GM04504 (cell line): ENCODE data around the gene ELK1.
A peak's percentile ranks its signal among the peaks of the same experiment; 100 is the strongest.

Experiments used
- DNase-seq: peaks from one replicate; pipeline ENCODE4 v3.0.0-alpha.2; 2012; ENCODE audit warnings: low read depth

The ELK1 gene

DNA sequence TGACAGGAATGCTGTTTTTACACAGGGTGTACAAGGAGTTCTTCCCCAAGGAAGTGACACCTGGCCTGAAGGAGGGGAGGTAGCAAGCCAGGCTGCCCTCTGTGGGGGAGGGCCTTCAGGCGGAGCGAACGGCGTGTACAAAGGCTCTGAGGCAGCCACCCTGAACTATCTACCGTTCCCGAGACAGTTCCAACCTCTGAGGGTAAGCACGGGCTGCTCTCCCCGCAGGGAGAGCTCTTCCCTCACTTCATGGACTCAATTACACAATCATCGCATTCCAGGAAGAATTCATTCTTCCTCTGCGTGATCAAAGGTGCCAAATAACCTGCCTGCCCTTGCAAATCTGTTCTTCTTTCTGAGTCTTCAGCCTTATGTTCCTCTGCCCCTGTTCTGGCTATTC lies 4.8 kb downstream of the ELK1 start:
- DNase-seq: no peak

DNA sequence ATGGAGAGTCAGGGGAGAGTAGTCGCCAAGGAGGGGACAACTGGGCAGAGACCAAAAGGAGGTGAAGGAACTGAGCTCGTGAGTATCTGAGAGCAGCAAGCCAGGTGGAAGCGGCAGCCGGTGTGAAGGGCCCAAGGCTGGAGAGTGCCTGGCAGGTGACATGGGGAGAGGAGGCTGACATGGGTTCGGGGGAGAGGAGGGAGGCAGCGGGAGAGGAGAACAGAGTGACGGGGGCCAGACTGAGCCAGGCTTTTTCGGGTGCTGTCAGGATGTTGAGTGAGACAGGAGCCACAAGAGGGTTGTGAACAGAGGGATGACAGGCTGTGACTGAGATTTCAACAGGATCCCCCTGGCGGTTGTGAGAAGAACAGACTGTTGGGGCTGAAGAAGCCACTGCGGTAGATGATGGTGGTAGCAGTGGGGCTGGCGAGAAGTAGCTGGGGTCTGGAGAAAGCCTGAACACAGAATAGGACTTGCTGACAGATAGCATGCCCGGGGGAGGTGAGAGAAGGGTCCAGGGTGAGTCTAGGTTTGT lies 5.7 kb downstream of the ELK1 start:
- DNase-seq: no peak

DNA sequence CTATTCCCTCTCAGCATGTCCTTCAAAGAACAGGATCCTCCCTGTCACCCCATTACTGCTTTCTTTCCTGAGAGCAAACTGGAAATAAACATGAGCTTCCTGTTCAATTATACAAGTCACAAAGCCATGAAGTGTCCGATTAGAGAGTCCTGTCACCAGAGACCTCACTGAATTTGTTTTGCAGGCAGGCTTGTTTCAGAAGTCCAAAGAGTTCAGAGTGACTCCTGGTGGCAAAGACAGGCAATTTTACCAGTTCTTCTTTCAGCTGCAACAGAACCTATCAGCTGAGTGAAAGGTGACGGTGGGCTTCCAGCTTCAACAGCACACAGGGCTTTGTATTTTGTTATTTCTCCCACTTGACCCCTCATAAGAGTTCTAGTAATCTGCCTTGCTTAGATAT lies 6.4 kb downstream of the ELK1 start:
- DNase-seq: no peak

DNA sequence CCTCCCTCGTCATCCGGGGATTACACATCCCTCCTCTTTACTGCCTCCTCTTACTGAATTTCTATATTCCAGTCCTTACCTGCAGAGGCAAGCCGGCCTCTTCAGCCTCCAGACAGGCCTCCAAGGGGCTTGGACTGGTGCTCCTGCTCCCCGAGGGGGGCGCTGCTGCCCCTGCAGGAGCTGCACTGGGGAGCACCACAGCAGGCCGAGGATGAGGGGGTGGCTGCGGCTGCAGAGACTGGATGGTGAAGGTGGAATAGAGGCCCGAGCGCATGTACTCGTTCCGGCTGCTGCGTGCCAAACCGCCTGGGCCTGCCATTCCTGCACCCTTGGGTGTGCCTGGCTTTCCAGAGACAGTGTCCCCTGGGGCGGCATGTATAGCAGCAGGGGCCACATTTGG lies 11.5 kb downstream of the ELK1 start:
- no peak for DNase-seq

DNA sequence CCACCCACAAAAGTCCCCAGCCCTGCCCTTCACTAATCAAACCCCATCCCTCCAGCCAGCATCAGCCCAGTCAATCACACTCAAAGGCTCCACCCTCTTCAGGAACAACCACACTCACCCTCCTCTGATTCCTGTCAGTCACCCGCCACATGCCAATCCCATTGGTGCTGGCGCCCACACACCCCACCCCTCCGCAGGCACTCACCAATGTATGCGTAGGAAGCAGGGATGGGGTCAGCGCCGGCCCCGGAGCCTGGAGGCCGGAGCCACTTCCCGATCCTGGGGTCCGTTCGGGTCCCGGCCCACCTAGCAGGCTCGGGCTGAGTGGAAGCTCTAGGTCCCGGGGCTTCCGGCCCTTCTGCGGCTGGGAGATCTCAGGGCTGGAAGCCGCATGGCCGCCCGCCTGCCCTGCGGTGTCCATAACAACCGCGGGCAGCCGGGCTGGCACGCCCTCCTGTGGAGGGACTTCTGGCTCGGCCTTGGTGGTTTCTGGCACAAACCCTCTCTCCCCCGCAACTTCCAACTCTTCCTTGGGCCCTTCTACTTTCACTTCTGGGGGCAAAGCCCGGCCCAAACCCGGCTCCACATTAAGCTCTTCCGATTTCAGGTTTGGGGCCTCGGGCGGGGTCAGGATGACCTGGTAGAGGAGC lies 12.7 kb downstream of the ELK1 start:
- no peak for DNase-seq

DNA sequence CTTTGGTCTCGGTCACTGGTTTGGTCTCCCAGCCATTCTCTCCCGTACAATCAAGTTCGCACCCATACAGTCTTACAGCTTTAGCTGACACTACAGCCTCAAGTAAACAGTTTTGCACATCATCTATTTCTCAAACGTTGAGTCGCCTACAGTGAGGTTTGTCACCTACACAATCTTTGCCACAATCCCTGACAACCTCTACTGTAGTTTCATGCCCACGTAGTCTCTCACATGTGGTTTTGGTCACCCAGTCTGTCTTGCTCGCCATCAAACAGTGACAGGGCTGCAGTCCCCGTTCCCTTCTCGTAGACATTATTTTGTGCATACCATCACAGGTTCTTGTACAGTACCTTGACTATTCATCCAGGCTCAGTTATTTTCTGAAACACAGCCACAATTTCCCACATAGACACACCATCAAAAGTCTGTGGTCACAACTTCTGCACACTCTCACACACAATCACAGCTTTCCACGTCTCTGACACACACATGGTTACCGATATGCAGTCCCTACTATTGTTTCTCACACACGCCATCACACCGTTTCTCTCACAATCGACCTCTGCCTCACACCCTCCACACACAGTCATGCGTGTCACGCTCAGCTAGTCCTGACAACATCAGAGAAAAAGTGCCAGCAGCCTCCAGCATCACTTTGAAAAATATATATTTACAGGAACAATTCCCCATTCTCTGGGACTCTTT lies 15.3 kb downstream of the ELK1 start:
- no peak for DNase-seq

DNA sequence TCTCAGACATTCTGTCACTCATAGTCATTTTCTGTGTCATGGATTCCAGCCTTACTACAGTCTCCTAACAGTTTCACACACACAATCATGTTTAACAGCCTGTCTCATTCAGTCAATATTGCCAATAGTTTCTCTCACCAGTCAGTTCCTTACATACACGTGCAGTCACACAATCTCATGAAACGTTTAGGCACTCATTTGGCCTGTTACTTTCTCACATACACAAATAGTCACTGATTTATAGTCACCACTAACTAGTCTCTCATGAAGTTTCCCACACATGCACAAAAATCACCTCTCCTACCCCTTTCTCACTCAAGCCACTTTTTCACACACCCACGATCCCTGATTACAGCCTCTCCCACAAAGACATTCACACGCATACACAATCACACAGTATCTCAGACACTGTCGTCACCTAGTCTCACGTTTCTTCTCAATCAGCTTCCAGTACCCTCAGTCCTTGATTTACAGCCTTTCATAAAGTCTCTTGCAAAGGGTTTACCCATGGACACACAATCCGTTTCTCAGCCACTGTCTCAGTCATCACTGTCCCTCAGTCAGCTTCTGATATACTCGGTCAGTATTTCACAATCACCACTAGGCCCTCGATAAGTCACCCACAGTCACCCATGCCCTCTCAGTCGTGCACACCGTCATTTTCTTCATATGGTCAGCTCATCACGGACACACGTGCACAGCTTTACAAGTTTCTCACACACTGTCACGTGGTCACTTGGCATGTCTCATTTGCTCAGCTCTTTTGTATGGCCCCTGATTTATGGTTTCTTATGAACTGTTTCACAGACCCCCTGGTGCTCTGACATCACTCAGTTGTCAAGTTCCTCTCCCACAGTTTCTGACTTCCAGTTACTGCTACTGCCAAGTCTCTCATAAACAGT lies 16.4 kb downstream of the ELK1 start:
- DNase-seq: no peak

DNA sequence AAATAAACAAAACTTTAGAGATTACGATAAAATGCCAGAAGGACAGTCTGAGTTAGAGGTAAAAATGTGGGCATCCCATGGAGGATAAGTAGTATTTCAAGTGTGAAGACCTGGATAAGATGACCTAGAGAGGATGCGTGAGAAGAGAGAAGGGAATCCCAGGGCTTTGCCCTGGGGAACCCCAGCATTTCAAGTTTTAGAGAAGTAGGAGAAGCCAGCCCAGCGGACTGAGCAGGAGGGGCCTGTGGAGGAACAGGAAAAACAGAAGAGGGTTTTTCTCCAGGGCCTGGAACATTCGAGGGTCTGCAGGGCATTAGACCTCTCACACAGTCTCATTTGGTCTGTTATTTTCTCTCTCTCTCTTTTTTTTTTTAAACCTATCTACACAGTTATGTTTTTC lies 17.7 kb downstream of the ELK1 start:
- no peak for DNase-seq

DNA sequence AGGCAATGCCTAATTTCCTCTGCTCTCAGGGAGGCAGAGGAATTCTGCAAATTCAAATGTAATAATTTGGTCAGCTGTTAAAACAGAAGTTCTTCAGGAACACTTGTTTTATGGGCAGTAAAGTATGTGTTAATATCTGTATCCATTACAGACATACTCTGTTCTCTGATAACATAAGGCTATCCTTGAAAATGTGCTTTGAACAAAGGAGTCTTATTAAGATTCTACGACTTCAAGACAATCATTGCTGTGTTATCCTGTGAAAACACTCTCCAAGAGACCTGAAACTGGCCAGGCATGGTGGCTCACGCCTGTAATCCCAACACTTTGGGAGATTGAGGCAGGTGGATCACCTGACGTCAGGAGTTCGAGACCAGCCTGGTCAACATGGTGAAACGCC lies 18.7 kb downstream of the ELK1 start:
- DNase-seq: no peak

DNA sequence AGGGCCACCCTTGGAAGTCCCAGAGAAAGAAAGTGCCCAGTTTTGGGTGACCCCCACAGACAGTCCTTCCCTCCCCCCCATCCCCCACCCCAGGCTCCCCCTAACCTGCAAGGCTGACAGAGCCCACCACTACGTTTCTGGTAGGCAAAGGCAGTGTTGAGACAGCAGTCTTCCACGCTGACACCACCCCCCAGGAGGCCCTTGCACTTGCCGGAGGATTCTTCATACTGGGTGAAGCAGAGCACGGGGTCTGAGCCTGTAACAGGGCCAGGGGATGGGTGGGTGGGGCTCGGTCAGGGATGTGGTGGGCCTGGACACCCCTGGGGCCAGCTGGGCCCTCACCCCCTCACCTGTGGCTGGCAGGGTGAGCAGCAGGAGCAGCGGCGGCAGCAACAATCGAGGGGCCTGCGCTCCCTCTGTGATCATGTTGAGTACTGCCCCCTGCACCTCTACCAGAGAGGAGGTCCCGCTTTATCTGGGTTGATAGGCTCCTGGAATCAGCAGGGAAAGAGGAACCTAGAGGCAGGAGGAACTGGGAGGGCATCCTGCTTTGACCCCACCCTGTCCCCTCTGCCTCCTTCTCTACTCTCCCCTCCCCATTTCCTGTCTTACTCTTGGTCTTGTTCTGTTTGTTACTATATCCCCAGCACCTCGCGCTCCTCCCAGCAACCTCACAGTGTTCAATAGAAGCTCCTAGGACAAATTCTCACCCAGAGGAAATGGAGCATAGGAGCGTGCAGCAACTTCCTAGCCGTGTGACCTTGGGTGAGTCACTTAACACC lies 20.8 kb downstream of the ELK1 start, which contains the start of gene CFP:
TSS of gene CFP (minus strand) at position 512 of the 782 bp plus-strand sequence. CDS start at position 426, 86 bp downstream.
- no peak for DNase-seq

DNA sequence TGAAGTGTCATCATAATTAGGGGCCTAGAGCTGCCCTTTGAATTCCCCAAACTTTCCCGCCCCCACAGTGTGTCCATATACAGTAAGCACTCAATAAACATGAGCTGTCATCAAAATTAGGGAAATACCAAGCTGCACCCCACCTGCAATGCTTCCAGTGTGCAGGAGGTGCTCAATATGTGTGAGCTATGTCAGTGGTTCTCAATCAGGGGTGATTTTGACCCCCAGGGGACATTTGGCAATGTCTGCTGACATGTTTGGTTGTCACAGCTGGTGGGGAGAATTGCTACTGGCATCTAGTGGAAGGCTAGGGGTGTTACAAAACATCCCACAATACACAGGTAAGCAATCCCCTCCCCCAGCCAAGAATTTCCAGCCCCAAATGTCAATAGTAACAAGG lies 21.4 kb downstream of the ELK1 start:
- DNase-seq: no peak

DNA sequence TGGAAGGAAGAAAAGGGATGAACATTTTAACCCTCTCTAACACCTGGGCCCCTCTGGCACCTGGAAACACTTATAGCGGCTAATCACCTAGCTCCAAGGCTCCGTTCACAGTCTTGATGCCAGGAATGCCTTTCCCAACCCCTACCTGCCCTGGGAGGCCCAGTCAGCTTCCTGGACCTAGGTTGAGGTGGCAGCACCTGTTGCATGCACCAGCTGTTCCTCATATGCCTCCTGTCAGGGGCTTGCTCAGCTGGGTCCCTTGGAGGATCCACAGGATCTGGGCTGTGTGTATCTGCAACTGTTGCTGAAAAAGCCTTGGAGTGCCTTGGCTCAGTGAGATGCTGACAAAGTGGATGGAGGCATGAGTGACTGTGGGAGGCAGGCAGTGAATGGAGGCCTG lies 25.0 kb downstream of the ELK1 start:
- no peak for DNase-seq

DNA sequence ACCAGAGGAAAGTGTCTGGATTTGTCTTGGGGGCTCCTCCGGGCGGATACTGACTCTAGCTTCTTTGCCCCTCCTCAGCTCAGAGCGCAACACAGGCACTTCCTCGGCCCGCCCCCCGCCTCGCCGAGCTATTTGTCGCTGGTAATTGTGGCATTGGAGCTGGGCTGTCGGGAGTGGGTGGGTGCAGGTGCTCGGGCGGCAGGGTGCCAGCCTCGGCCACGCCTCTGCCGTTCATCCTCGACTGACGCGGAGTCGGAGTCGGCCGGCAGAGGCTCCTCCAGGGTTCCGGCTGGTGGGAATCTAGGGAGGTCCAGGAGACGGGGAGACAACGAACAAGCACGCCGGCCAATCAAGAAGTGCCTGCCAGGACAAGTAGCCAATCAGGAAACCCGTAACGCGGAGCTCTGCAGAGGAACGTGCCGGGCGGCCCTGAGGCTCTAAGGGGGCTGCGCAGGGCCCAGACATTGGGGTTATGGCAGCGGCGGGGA lies 26.8 kb downstream of the ELK1 start:
- DNase-seq: peak; percentile 33

DNA sequence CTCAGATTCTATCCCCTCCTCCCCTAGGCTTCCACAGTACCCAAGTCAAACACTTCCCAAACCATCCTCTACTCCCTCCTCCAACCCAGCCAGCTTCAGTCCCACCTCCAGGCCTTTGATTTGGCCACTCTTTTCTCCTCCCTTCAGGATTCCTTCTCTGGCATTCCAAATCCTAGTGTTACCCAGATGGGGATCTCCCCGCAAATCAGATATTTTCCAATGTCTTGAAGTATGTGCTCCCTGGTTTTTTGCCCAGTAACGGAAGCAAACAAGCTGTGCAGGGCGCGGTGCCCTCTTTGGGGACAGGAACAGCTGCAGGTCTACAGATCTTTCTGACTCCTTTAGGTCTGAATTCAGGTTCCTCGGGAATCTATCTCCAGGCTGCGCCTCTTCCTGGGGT lies 28.5 kb downstream of the ELK1 start:
- no peak for DNase-seq

DNA sequence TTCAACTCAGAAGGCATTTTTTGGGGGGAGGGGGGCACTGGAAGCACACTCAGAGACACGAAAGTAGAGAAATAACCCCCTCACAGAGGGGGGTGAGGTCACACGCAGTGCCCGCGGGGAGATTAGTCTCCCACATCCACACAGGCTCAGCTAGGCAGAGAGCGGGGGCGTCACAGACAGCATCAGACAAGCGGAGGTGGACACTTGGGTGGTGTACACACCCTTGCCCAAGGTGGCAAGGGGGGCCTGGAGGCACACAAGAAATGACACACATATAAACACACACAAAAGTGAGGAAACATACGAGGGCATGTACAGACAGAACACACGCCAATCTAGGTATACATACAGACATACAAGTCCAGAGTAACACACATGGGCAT lies 30.1 kb downstream of the ELK1 start:
- DNase-seq: no peak

DNA sequence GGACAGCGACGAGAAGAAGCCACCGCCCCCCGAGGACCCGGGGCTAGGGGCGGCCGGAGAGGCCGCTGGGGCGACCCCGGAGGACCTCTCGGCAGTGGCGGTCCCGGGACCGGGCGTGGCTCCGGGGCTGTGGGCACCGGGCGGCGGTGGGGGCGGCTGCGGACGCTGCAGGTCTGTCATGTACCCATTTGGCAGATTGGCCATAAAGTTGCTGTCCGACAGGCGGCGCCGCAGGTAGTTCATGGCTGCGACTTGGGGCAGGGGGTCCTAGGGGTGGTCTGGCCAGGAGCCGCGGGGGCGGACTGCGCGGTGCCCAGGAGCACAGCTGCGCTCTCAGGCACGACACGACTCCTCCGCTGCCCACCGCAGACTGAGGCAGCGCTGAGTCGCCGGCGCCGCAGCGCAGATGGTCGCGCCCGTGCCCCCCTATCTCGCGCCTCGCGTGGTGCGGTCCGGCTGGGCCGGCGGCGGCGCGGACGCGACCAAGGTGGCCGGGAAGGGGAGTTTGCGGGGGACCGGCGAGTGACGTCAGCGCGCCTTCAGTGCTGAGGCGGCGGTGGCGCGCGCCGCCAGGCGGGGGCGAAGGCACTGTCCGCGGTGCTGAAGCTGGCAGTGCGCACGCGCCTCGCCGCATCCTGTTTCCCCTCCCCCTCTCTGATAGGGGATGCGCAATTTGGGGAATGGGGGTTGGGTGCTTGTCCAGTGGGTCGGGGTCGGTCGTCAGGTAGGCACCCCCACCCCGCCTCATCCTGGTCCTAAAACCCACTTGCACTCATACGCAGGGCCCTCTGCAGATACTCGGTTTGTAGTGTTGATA lies 30.7 kb downstream of the ELK1 start, which contains the start of gene SYN1:
TSS of gene SYN1 (minus strand) at position 372 of the 817 bp plus-strand sequence. CDS start at position 243, 129 bp downstream.
- DNase-seq: peak; percentile 28

DNA sequence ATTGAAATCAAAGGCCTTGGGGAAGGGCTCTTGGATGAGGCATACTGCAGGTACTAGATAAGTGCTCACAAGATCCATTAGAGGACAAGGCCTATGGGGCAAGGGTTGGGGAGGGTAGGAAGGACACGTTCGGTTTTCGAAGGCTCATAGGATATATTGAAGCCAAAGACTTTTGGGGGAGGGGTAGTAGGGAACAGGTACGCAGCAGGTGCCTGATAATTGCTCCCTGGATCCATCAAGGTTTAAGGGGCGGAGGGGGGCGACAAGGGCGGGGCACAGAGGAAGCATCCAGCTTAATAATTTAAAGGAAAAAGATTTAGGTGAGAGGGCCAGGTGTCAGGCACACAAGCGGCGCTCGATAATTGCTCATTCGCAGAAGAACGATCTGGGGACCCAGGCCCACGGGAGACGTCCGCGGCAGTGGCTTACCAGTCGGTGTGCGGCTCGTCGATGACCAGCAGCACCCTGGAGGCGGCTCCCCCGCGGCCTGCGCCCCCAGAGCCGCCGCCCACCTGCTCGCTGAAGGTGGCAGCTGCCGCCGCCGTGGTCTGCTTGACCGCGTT lies 31.4 kb downstream of the ELK1 start:
- no peak for DNase-seq

DNA sequence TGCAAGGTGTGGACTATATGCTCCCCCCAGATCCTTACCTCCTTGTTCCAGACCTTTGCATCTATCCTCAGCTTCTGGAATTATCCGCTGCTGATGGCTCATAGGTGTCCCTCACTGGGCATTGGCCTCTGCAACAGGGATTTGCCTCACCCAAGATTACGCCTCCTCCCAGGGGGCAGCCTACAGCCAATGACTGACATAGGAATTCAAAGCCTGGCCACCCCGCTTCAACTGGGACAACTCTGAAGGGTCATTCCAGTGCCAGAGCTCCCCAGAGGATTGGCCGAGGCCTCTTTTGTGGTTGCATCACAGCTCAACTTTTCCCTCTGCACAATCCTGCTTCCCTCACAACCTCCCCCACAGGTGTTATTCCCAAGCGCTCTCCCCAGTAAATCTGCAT lies 35.7 kb downstream of the ELK1 start:
- no peak for DNase-seq

DNA sequence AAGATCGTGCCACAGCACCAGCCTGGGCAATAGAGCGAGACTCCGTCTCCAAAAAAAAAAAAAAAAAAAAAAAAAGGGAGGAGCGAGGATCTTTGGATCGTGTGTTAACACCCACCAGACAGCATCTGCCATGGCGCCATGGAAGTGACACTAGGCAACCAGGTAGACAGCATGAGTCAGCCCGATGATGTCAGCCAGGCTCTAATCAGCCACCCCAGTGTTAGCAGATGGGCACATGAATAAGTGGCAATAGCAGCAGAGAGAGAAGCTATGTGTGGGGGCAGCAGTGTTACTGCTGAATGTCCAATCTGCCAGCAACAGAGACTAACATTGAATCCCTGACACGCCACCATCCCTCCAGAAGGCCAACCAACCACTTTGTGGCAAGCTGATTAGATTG lies 37.3 kb downstream of the ELK1 start:
- no peak for DNase-seq

DNA sequence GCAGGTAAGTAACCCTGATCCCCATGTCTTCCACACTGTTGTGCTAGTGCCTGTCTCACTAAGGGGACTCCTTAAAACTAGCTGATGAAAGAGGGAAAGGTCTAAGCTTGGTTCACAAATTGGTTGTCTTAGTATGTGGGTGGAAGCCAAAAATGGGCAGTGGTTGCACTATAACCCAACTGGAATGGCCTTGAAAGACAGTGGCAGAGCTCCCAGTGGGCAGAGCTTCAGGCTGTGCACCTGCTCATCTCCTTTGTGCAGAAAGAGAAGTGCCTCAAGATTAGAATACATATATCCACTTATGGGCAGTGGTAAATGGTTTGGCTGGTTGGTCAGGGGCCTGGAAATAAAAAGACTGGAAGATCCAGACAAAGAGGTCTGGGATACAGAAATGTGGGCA lies 37.9 kb downstream of the ELK1 start:
- no peak for DNase-seq
